HUDEP-2 (cell line): ENCODE results near the gene MOBP.

Source experiments
- DNase-seq, 76 experiments: peaks; one replicate each; lab custom pipeline; 2025; ENCODE audit not compliant: unreplicated experiment in 76 of 76; lab: John Stamatoyannopoulos, UW

Gene MOBP

GRCh38 chr3:39491733-39492350 is 24.4 kb downstream of the MOBP start:
- no peak for DNase-seq

- no peak for DNase-seq
Measured at GRCh38 chr3:39494781-39495180, 27.3 kb downstream of the MOBP start.

GRCh38 chr3:39497753-39498152 is 30.3 kb downstream of the MOBP start:
- no peak for DNase-seq

GRCh38 chr3:39499651-39500273 is 32.3 kb downstream of the MOBP start:
- DNase-seq = no peak

- no peak for DNase-seq
Measured at GRCh38 chr3:39501059-39501458, 33.6 kb downstream of the MOBP start.

- DNase-seq = no peak
Measured at GRCh38 chr3:39501968-39502837, 34.7 kb downstream of the MOBP start.

- no peak for DNase-seq
Measured at GRCh38 chr3:39502838-39503145, 35.3 kb downstream of the MOBP start.

GRCh38 chr3:39505866-39506742 is 38.6 kb downstream of the MOBP start:
- DNase-seq = no peak

- DNase-seq = no peak
Measured at GRCh38 chr3:39506863-39507262, 39.4 kb downstream of the MOBP start.

- no peak for DNase-seq
Measured at GRCh38 chr3:39513791-39514369, 46.4 kb downstream of the MOBP start.

GRCh38 chr3:39515681-39516441 is 48.4 kb downstream of the MOBP start:
- DNase-seq = no peak

GRCh38 chr3:39519103-39519502 is 51.6 kb downstream of the MOBP start:
- no peak for DNase-seq

- DNase-seq = no peak
Measured at GRCh38 chr3:39519554-39520288, 52.2 kb downstream of the MOBP start.

GRCh38 chr3:39521456-39521855 is 54.0 kb downstream of the MOBP start:
- DNase-seq = no peak

GRCh38 chr3:39524107-39524506 is 56.6 kb downstream of the MOBP start:
- DNase-seq = no peak

- DNase-seq = no peak
Measured at GRCh38 chr3:39528844-39529243, 61.4 kb downstream of the MOBP start.

GRCh38 chr3:39529577-39529976 is 62.1 kb downstream of the MOBP start:
- DNase-seq = no peak

- DNase-seq = no peak
Measured at GRCh38 chr3:39531066-39531465, 63.6 kb downstream of the MOBP start.

- DNase-seq = no peak
Measured at GRCh38 chr3:39531665-39532064, 64.2 kb downstream of the MOBP start.
